NT2/D1 (cell line): ENCODE results near the gene P2RY11.

Source experiments
- YY1 ChIP-seq: IDR thresholded peaks from 2 replicates; pipeline ENCODE4 v1.6.1; 2011; ENCODE audit not compliant: insufficient read length, insufficient read depth
- ZNF274 ChIP-seq: IDR thresholded peaks from 2 replicates; pipeline ENCODE4 v1.6.1; 2011; ENCODE audit warnings: mild to moderate bottlenecking, low read depth, low read length

DNA sequence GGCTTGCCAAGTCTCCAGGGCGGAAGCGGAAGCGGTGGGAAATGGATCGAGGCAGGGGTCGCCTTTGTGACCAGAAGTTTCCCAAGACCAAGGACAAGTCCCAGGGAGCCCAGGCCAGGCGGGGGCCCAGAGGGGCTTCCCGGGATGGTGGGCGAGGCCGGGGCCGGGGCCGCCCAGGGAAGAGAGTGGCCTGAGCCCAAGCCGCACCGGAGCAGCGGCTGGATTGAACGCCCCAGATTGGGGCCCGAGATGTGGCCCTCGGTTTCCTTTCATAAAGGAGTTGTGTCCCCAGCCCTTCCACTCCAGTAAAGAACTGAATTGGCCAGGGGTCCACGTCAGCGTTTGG is 548 bp upstream of the P2RY11 start:
- no peak for TF ChIP-seq ZNF274
- no peak for TF ChIP-seq YY1
